ENCODE measurements around the gene GIPC1. TPM values are rescaled to one million over a fixed set of nuclear protein-coding genes. Genes with fewer than 3 reads are reported as not detected.
A peak's percentile ranks its signal among the peaks of the same experiment; 100 is the strongest.

GIPC1 gene
- polyA plus RNA-seq, 2 of the 4 experiments (the other 2 are of a cell fraction): 52.9 to 86.4 TPM

- no peaks in the 10 kb centered on the region for H3K9me3 ChIP-seq
- H3K27ac ChIP-seq: peak overlapping the region; percentile 99 to 100; a peak in 5 of 6 replicates
- FAIRE-seq (no peak), DNase-seq (ENCODE audit: low read depth in 1 of 2, low spot score in 1 of 2) (no peak), ATAC-seq (no peak)
- WGBS (ENCODE audit: missing lambda C conversion rate): 49% methylated on average over 8 of the region's 8 CpGs
- TF ChIP-seq HMGXB4 (CRISPR knock-in tag; IDR thresholded peaks at IDR 0.05; ENCODE audit: borderline replicate concordance) (no peak), RNF2 (IDR thresholded peaks at IDR 0.05; ENCODE audit: borderline replicate concordance, low read depth) (no peak), SMC3 (IDR thresholded peaks at IDR 0.05) (no peak), NR3C1 (IDR thresholded peaks at IDR 0.05) (no peak), ZFP36 (IDR thresholded peaks at IDR 0.05; ENCODE audit: borderline replicate concordance, partially characterized antibody) (no peak), CHD4 (IDR thresholded peaks at IDR 0.05; ENCODE audit: borderline replicate concordance) (no peak), HOXA7 (CRISPR knock-in tag; IDR thresholded peaks at IDR 0.05) (no peak), NFE2L2 (conservative IDR thresholded peaks at IDR 0.05; ENCODE audit: low read length) (no peak), MAX (IDR thresholded peaks at IDR 0.05) (no peak), POLR2AphosphoS2 (conservative IDR thresholded peaks at IDR 0.05; ENCODE audit: low read length) (no peak), ZSCAN20 (CRISPR knock-in tag; IDR thresholded peaks at IDR 0.05) (no peak)
- H3K4me1 ChIP-seq: peaks cover 61% of the 10 kb centered on the region
- POLR2A ChIA-PET: no interaction called here
- CTCF ChIA-PET: interaction anchor here (0.9 to 3.5 kb wide), 4 partner anchors 8 to 41 kb away, joined by 3 to 17 read pairs (median 3); no protein-coding TSS in a partner anchor
- H3K4me2 ChIP-seq: peak overlapping the region; percentile 93
- peak overlapping the region; percentile 100 for H3K4me3 ChIP-seq
Measured at GRCh38 chr19:14515501-14516047, 19.6 kb upstream of the GIPC1 start.

- Histone ChIP-seq H3K27ac (peak overlapping the region; percentile 99 to 100; a peak in 4 of 6 replicates), H3K9me3 (no peaks in the 10 kb centered on the region), H3K4me2 (peak overlapping the region; percentile 93), H3K4me1 (peaks cover 60% of the 10 kb centered on the region), H3K4me3 (no peak overlapping the region)
- no peak for FAIRE-seq
- TF ChIP-seq POLR2AphosphoS2 (conservative IDR thresholded peaks at IDR 0.05; ENCODE audit: low read length) (no peak; the same call in 1 of the 2 replicates), RCOR1 (IDR thresholded peaks at IDR 0.05; ENCODE audit: low read depth, low read length) (no peak), ESRRA (IDR thresholded peaks at IDR 0.05; ENCODE audit: borderline replicate concordance, low read length) (no peak), KDM5A (IDR thresholded peaks at IDR 0.05) (no peak), FOSB (CRISPR knock-in tag; IDR thresholded peaks at IDR 0.05) (no peak), KDM1A (IDR thresholded peaks at IDR 0.05; ENCODE audit: low read depth) (no peak), RNF2 (IDR thresholded peaks at IDR 0.05; ENCODE audit: borderline replicate concordance, low read depth) (no peak), CHD4 (IDR thresholded peaks at IDR 0.05; ENCODE audit: borderline replicate concordance) (no peak), BHLHE40 (IDR thresholded peaks at IDR 0.05; ENCODE audit: low read depth, low read length) (no peak), PHF8 (IDR thresholded peaks at IDR 0.05; ENCODE audit: borderline replicate concordance, low read depth) (no peak), NR3C1 (IDR thresholded peaks at IDR 0.05) (no peak), MAFK (IDR thresholded peaks at IDR 0.05; ENCODE audit: partially characterized antibody) (no peak), REST (IDR thresholded peaks at IDR 0.05) (no peak), ZC3H11A (IDR thresholded peaks at IDR 0.05) (no peak), JUNB (IDR thresholded peaks at IDR 0.05) (no peak)
- DNase-seq (ENCODE audit: low read depth in 1 of 2, low spot score in 1 of 2): no peak
- no peak for ATAC-seq
- ChIA-PET CTCF (interaction anchor here (1.0 to 1.9 kb wide), 4 partner anchors 8 to 42 kb away, joined by 3 to 11 read pairs (median 4); no protein-coding TSS in a partner anchor), POLR2A (no interaction called here)
- 77% methylated on average over 8 of the region's 8 CpGs for WGBS (ENCODE audit: missing lambda C conversion rate)
Measured at GRCh38 chr19:14514215-14514863, 18.4 kb upstream of the GIPC1 start.

Data from A549 (cell line).